Sigmoid colon (tissue), 7 donors: ENCODE results near the gene ZMYND15. TPM values are rescaled to one million over a fixed set of nuclear protein-coding genes. Genes with fewer than 3 reads are reported as not detected.
"Not testable (repeated sequence)": the region's sequence is repeated elsewhere in the genome, so short reads cannot be mapped to it uniquely, and the experiment has no call there.

Experiments
- DNase-seq: peaks from one replicate; pipeline ENCODE4 v3.0.0-alpha.2; 2019
- H3K27ac ChIP-seq, 4 donors: fragments of 200-600 bp; sonication (generic); one replicate each; pipeline ENCODE4 v1.5.1; 2016 to 2019; ENCODE audit warnings: mild to moderate bottlenecking in 1 of 4
- H3K27me3 ChIP-seq, 3 donors: fragments of 200-600 bp; sonication (generic); one replicate each; pipeline ENCODE4 v1.5.1; 2019; ENCODE audit warnings: mild to moderate bottlenecking in 1 of 3
- H3K36me3 ChIP-seq, 4 donors: fragments of 200-600 bp; sonication (generic); one replicate each; pipeline ENCODE4 v1.5.1; 2016 to 2019
- H3K4me1 ChIP-seq, 4 donors: fragments of 200-600 bp; sonication (generic); one replicate each; pipeline ENCODE4 v1.5.1; 2017 to 2019
- H3K4me3 ChIP-seq, 4 donors: fragments of 200-600 bp; sonication (generic); one replicate each; pipeline ENCODE4 v1.5.1; 2017 to 2019; ENCODE audit warnings: mild to moderate bottlenecking in 2 of 4, moderate library complexity in 1 of 4
- H3K9me3 ChIP-seq, 4 donors: fragments of 200-600 bp in 3 of 4; sonication (generic) in 3 of 4; one replicate each; pipeline versions ENCODE4 v1.5.1 to v1.6.1; 2013 to 2019
- EP300 ChIP-seq, 4 donors: sonication (generic); formaldehyde crosslinking; IDR thresholded peaks; one replicate each; pipeline ENCODE4 v1.6.1; 2017; ENCODE audit warnings: antibody characterized with exemption in 4 of 4
- POLR2A ChIP-seq, 2 donors: fragments of 450-650 bp; IDR thresholded peaks; one replicate each; pipeline ENCODE4 v1.6.1; 2016; ENCODE audit warnings: antibody characterized with exemption in 2 of 2, mild to moderate bottlenecking in 2 of 2, moderate library complexity in 2 of 2
- POLR2AphosphoS5 ChIP-seq, 4 donors: sonication (generic); formaldehyde crosslinking; IDR thresholded peaks; one replicate each; pipeline ENCODE4 v1.6.1; 2017; ENCODE audit warnings: antibody characterized with exemption in 4 of 4
- WGBS, 2 donors: extraction: QIAGEN DNeasy Blood & Tissue Kit; methylation state at CpG; one replicate each; pipeline ENCODE4 v1.1.7; 2013; 5-methylcytosine and 5-hydroxymethylcytosine counted together
- intact Hi-C: fragments of 100-400 bp; cut with DNase I; formaldehyde crosslinking; loops from one replicate; pipeline ENCODE4 v1.15.1; 2023
- polyA plus RNA-seq, 3 donors: library from polyadenylated mRNA; stranded (reverse); fragments of 200-250 nt; gene quantifications; one replicate each; pipeline ENCODE4 v1.2.3, GENCODE V29; 2013
- total RNA-seq, 4 donors: library from RNA; depleted of rRNA; stranded (reverse); fragments of >200 nt; gene quantifications; one replicate each; pipeline ENCODE4 v1.1.0, GENCODE V29; 2016
- TF ChIP-seq, protein P1 (sequence below), 4 experiments: fragments of 450-650 bp in 3 of 4; fragments of 200-600 bp in 1 of 4; IDR thresholded peaks; one replicate each; pipeline ENCODE4 v1.5.1; 2016 to 2019; ENCODE audit warnings: antibody characterized with exemption in 4 of 4, mild to moderate bottlenecking in 3 of 4, moderate library complexity in 2 of 4
- donor health status: healthy with polysubstance abuse.
- donor health status: Bipolar disorder and iron deficiency.
- donor health status: healthy.

ZMYND15 gene
- total and polyA plus RNA-seq, 7 donors = 0.36 to 1.2 (median 0.55) TPM; not detected in 2

DNA sequence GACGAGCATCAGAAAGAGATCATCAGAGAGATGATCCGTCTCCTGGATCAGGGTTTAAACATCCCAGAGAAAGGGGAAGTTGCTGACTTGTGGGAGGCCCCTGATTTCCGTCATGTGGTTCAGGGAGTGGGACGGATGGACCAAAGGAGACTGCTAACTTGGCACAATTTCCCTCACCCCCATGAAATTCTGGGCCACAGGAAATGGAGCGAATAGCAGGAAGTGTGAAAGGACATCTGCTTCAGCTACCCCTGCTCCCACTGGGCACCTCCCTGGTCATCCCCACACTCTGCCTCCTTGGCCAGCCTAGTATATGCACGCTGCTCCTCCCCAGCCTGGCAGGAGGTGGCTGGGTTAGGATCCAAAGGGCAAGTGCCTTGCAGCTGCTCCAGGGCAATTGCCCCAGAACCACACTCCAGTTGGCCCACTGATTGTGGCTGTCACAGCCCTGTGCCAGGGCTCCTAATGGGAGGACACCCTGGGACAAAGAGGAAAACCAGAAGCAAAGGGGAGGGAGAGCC lies 27.9 kb upstream of the ZMYND15 start:
- no peaks in the 10 kb centered on the region for H3K27me3 ChIP-seq
- peaks cover 0 to 20% (median 14%) of the 10 kb centered on the region in 4 donors for H3K4me1 ChIP-seq
- DNase-seq = peak; percentile 75
- peak overlapping the region in 2 of 4 donors; percentile 20 to 84 for H3K4me3 ChIP-seq
- peaks cover 0 to 8% (median 5%) of the 10 kb centered on the region in 4 donors for H3K36me3 ChIP-seq
- 9 to 29% methylated on average over 6 of the region's 6 CpGs for WGBS, 2 donors
- no peaks in the 10 kb centered on the region for H3K9me3 ChIP-seq
- TF ChIP-seq EP300 (IDR thresholded peaks at IDR 0.05) = no peak
- TF ChIP-seq POLR2AphosphoS5 (IDR thresholded peaks at IDR 0.05) = peak in 1 of 4 donors; percentile 17
- H3K27ac ChIP-seq = peak overlapping the region; percentile 82 to 90 (median 88)
- intact Hi-C loops = loop anchor here (2.0 to 5.0 kb wide), 4 partner anchors 19 to 176 kb away; partner anchors contain the start of genes MED11, MINK1 and VMO1

DNA sequence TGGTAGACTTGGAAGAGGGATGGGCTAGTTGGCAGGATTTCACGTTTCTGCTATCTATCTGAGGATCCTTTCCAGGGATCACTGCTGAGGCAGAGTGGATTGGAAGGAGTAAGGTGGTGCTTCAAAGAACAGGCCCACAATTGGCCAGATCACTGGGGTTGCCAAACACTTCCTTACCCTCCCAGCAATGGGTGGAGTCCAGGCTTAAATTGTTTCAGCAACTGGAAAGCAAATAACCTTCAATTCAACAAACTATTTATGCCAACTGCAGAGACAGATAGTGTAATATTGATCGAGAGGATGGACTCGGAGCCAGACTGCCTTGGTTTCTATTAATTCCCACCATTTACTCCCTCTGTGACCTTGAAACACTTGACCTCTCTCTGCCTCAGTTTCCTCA lies 27.1 kb upstream of the ZMYND15 start:
- TF ChIP-seq, protein P1, sequence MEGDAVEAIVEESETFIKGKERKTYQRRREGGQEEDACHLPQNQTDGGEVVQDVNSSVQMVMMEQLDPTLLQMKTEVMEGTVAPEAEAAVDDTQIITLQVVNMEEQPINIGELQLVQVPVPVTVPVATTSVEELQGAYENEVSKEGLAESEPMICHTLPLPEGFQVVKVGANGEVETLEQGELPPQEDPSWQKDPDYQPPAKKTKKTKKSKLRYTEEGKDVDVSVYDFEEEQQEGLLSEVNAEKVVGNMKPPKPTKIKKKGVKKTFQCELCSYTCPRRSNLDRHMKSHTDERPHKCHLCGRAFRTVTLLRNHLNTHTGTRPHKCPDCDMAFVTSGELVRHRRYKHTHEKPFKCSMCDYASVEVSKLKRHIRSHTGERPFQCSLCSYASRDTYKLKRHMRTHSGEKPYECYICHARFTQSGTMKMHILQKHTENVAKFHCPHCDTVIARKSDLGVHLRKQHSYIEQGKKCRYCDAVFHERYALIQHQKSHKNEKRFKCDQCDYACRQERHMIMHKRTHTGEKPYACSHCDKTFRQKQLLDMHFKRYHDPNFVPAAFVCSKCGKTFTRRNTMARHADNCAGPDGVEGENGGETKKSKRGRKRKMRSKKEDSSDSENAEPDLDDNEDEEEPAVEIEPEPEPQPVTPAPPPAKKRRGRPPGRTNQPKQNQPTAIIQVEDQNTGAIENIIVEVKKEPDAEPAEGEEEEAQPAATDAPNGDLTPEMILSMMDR (IDR thresholded peaks at IDR 0.05) = no peak
- no peak for TF ChIP-seq POLR2AphosphoS5 (IDR thresholded peaks at IDR 0.05)
- TF ChIP-seq POLR2A (IDR thresholded peaks at IDR 0.05) = no peak
- no peak for TF ChIP-seq EP300 (IDR thresholded peaks at IDR 0.05)
- intact Hi-C loops = loop anchor here (5.0 kb wide), 2 partner anchors 120 to 175 kb away; partner anchors contain the start of gene MINK1
- peaks cover 0 to 16% (median 9%) of the 10 kb centered on the region in 4 donors for H3K36me3 ChIP-seq
- peaks cover 0 to 20% (median 14%) of the 10 kb centered on the region in 4 donors for H3K4me1 ChIP-seq
- H3K4me3 ChIP-seq = peak overlapping the region in 1 of 4 donors; percentile 84
- peak overlapping the region in 2 of 4 donors; percentile 85 to 90 for H3K27ac ChIP-seq
- DNase-seq = no peak
- H3K9me3 ChIP-seq = no peaks in the 10 kb centered on the region
- 22 to 74% methylated on average over 3 of the region's 3 CpGs for WGBS, 2 donors
- no peaks in the 10 kb centered on the region for H3K27me3 ChIP-seq

DNA sequence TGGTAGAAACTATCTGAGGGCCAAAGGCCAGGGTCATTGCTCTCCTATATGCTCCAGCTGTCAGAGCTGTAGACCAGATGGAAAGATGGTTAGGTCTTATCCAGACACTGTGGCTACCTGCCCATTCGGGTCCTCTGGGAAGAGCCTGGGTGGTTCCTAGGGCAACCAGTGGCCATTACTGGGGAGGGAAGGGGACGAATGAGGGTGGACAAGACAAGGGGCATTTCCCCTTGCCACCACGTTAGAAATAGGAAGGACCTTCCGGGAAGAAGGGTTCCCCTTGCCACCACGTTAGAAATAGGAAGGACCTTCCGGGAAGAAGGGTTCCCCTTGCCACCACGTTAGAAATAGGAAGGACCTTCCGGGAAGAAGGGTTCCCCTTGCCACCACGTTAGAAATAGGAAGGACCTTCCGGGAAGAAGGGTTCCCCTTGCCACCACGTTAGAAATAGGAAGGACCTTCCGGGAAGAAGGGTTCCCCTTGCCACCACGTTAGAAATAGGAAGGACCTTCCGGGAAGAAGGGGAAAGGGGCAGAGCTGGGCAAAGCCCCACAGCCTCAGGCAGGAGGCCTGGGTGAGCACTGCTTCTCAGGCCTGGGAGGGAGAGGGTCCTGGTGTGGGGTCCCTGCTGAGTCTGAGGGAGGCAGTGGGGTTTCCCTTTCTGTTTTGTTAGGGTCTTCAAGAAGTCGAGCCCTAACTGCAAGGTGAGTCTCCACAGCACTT lies 25.1 kb upstream of the ZMYND15 start:
- peaks cover 0 to 32% (median 10%) of the 10 kb centered on the region in 4 donors for H3K36me3 ChIP-seq
- H3K4me1 ChIP-seq = peaks cover 0 to 20% (median 13%) of the 10 kb centered on the region in 4 donors
- H3K9me3 ChIP-seq, H3K27me3 ChIP-seq, H3K4me3 ChIP-seq, DNase-seq, H3K27ac ChIP-seq: not testable (repeated sequence)
- intact Hi-C loops = loop anchor here (5.0 kb wide), 2 partner anchors 118 to 173 kb away; partner anchors contain the start of gene MINK1
- 63 to 82% methylated on average over 11 of the region's 15 CpGs for WGBS, 2 donors

DNA sequence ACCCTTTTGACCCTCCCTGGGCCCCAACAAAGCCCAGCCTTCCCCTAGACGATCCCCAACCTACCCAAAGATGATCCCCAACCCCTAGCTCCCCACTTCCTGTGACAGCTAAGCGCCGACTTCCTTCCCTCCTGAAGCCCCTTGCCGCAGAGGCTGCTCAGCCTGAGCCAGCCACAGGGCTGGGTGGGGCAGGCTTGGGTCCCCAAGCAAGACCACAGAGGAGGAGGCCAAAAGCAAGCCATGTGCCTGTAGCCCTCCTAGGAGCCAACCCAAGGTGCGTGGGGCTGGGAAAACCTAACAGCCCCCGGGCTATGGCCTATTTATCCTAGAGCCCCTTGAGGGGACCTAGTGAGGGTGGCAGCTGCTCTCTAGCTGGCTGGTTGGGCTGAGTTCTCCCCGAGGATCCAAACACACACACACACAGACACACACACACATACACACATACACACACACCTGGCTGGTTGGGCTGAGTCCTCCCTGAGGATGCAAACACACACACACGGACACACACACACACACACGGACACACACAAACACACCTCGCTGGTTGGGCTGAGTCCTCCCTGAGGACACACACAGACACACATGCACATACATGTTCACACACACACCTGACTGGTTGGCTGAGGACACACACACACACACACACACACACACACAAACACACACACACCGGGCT lies 24.4 kb upstream of the ZMYND15 start:
- Histone ChIP-seq H3K9me3 (no peaks in the 10 kb centered on the region), H3K27ac (no peak overlapping the region), H3K36me3 (peaks cover 0 to 32% (median 10%) of the 10 kb centered on the region in 4 donors), H3K4me1 (peaks cover 0 to 16% (median 11%) of the 10 kb centered on the region in 4 donors), H3K4me3 (no peak overlapping the region), H3K27me3 (no peaks in the 10 kb centered on the region)
- no peak for DNase-seq
- TF ChIP-seq POLR2A (IDR thresholded peaks at IDR 0.05) (no peak), EP300 (IDR thresholded peaks at IDR 0.05) (no peak), POLR2AphosphoS5 (IDR thresholded peaks at IDR 0.05) (no peak)
- TF ChIP-seq, protein P1 (IDR thresholded peaks at IDR 0.05) = no peak
- 51 to 81% methylated on average over 11 of the region's 11 CpGs for WGBS, 2 donors
- intact Hi-C loops = no loop called here

DNA sequence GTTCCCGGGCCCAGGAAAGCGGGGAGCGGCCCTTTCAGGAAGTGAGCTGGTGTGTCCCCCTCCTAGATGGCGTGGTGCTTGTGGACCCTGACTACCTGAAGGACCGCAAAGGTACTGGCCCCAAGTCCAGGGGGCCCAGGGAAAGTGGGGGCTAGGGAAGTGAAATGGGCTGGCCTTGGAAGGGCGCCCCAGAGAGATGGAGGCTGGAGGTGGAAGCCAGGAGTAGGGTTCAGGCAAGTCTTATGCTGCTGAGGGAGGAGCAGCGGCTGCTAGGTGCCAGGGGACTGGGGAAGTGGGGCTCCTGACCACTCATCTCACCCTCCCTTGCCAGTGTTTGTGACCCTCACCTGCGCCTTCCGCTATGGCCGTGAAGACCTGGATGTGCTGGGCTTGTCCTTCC lies 23.6 kb upstream of the ZMYND15 start:
- no peak for DNase-seq
- H3K27me3 ChIP-seq = no peaks in the 10 kb centered on the region
- peaks cover 0 to 11% (median 7%) of the 10 kb centered on the region in 4 donors for H3K4me1 ChIP-seq
- WGBS, 2 donors = 95 to 96% methylated on average over 10 of the region's 10 CpGs
- no peak overlapping the region for H3K4me3 ChIP-seq
- TF ChIP-seq POLR2AphosphoS5 (IDR thresholded peaks at IDR 0.05) = no peak
- TF ChIP-seq, protein P1 (IDR thresholded peaks at IDR 0.05) = no peak
- no peak for TF ChIP-seq EP300 (IDR thresholded peaks at IDR 0.05)
- no peak for TF ChIP-seq POLR2A (IDR thresholded peaks at IDR 0.05)
- intact Hi-C loops = no loop called here
- H3K27ac ChIP-seq = no peak overlapping the region
- H3K9me3 ChIP-seq = no peaks in the 10 kb centered on the region
- peaks cover 0 to 32% (median 10%) of the 10 kb centered on the region in 4 donors for H3K36me3 ChIP-seq
